ENCODE measurements around the gene CD9.
A peak's percentile ranks its signal among the peaks of the same experiment; 100 is the strongest.

CD9 gene

GRCh38 chr12:6277982-6278438, 77.8 kb downstream of the CD9 start:
- peak; percentile 26 to 33 for DNase-seq

GRCh38 chr12:6278439-6279255, 78.4 kb downstream of the CD9 start:
- DNase-seq, result peak; percentile 70 to 75

GRCh38 chr12:6279256-6279628, 79.0 kb downstream of the CD9 start:
- no peak for DNase-seq

GRCh38 chr12:6279631-6280030, 79.4 kb downstream of the CD9 start:
- DNase-seq, result no peak

GRCh38 chr12:6280053-6280469, 79.9 kb downstream of the CD9 start:
- DNase-seq, result no peak

GRCh38 chr12:6280672-6281071, 80.5 kb downstream of the CD9 start:
- DNase-seq, result no peak

- DNase-seq, result no peak
Observed at GRCh38 chr12:6281081-6281809, 81.0 kb downstream of the CD9 start.

GRCh38 chr12:6282453-6282840, 82.2 kb downstream of the CD9 start:
- no peak for DNase-seq

- DNase-seq, result no peak
Observed at GRCh38 chr12:6284273-6284672, 84.1 kb downstream of the CD9 start.

- peak; percentile 43 to 46 for DNase-seq
Observed at GRCh38 chr12:6285063-6285477, 84.9 kb downstream of the CD9 start.

- no peak for DNase-seq
Observed at GRCh38 chr12:6285532-6286306, 85.5 kb downstream of the CD9 start.

Data from activated CD4-positive, alpha-beta T cell treated with anti-CD3 and anti-CD28 coated beads, Interleukin-2, amount 50 U/mL, for 4 hours (primary cell).